GM12892 (cell line): ENCODE measurements around the gene PKP3.

Experiments
- POLR2A ChIP-seq: IDR thresholded peaks from 2 replicates; pipeline ENCODE4 v1.6.1; 2011; ENCODE audit warnings: low read depth, low read length, control low read depth
- POLR2AphosphoS5 ChIP-seq: IDR thresholded peaks from 2 replicates; pipeline ENCODE4 v1.6.1; 2011; ENCODE audit warnings: low read depth, low read length, control low read depth
- TAF1 ChIP-seq: IDR thresholded peaks from 2 replicates; pipeline ENCODE4 v1.6.1; 2011; ENCODE audit warnings: low read depth, mild to moderate bottlenecking, control low read depth, low read length, borderline replicate concordance

- TF ChIP-seq POLR2A (no peak), TAF1 (no peak), POLR2AphosphoS5 (no peak)
Observed at GRCh38 chr11:414318-414857, 20.4 kb downstream of the PKP3 start.
